HG03575 (cell line): ENCODE data around the gene UBE2QL1.

Source experiments
- ATAC-seq: cut with Tn5 transposase; IDR thresholded peaks from one replicate; pipeline ENCODE4 v1.9.1; 2021; ENCODE audit not compliant: unreplicated experiment, insufficient number of reproducible peaks, low FRiP score; ENCODE audit errors: extremely low read depth

Gene UBE2QL1

DNA sequence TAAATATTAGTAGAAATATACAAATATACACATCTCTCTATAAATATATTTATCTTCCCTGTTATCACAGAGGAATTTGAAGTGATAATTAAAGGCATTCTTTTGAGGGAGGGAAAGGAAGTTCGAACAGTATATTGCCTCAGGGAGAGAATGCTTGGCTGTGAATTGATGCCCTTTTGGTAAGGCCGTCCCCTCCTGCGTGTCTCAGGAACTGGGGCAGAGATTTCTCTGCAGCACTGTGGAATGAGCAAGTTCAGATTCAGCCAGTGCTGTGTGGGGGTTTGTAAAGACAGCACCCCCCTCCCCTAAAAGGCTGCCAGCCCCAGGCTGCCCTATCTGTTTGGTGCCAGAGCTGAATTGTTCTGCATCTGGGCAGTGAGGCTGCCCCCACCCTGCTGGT is 42.0 kb downstream of the UBE2QL1 start:
- ATAC-seq, result no peak

DNA sequence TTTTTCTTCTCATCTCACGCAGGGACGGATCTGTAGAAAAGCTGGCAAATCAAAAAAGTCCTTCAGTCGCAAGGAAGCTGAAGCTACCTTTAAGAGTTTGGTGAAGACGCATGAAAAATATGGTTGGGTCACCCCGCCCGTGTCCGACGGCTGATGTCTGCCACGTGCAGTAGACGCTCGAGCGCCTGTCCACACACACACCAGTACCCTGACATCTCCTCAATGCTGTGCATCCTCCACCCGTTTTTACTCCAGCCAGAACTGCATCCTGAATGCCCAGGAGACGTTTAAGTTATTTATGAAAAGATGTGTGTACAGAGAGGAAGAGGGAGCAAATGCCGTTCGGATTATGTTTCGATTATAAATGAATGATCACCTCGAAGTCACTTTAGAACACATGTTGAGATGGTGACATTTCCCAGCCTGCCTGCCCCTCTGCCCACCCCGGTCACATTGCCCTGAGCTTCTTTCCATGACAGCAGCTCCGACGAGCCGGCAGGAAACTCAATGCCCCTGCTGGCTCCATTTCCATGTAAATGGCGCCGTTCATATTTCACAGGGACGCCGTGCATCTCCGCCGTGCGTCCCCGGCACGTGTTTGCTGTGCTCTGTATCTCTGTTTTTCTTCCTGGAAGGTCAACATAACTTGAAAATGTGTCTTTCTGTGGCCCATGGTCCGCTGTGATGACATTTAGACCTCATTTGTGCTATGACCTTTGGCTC is 42.7 kb downstream of the UBE2QL1 start:
- ATAC-seq, result no peak

DNA sequence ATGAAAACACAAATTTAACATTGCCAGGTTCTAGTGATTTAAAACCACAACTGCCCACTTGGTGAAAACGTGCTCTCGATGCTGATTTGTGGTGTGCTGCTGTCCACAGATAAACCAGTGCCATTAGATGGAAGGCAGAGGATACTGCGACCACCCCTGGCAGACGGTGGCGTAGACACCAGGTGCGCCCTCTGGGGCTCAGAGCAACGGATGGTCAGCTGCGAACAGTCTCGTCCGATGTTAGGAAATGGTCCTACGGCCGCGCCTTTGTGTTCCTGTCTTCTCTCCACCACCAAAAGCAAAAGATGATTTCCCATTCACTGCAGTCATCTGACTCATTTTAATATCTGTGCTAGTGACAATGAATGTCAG is 43.2 kb downstream of the UBE2QL1 start:
- ATAC-seq, result no peak

DNA sequence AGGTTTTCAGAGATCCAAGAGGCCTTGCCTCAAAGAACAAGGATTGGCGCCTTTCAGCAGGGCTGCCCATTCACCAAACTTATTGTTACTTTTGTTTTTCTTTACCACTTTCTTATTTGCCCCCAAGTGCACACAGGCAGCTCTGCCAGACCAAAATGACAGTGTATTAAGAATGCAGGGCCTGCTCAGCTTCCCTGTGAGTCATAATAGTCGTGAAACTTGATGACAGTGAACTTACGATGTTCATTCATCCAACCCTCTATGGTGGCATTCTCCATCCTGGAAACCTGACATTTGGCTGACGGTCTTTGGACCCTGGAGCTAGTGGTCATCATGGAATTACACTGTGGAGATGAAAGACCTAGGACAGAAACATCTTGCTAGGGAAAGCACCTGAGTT is 44.3 kb downstream of the UBE2QL1 start:
- ATAC-seq, result peak; percentile 27

DNA sequence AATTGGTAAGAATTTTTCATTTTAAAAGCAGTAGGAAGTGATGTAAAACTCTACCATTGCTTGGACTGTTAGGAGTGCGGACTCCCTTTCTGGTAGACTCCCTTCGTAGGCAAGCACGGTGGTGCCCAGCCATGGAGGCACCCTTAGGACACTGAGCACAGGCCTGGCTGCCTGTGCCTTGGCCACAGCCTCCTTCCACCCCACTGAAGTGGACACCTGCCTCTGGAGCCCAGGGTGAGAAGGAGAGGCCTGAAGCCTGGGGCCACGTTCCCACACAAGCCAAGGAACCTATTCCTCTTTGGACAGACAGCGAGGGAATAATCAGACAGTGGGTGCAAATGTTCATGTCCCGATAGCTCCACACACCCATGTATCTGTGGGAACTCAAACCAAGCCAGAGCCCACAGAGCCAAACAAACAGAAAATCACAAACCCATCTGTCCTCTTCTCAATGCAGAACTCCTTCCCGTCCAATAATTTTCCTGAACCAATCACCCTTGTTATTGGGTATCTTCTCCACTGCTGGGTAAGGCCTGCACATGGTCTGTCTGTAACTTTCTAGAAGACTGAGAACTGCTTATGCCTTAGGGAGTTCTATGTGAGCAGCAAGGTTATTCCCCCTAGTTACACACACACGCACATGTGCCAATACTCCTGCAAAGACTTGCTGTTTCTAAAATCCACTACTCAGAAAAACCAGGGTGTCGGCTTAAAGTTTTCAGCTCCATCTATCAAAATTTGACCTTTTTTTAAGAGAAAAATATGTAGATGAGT is 45.2 kb downstream of the UBE2QL1 start:
- no peak for ATAC-seq

DNA sequence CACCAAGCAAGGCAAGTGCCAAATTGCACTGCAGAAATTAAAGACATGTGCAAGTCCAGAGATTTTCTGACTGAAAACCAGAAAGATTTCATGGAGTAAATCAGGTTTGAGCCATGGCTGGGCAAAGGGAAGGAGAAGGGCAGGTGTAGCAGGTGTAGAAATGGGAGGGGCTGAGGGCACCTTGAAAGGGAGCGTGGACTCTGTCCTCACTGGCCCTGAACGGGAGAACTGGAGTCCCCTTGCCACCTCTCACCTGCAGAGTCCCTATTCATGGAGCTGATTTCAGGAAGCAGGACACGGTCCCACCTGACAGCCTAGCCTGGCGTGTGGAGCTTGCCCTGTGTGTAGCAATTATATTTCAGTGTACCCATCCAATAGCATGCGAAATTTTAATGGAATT is 46.3 kb downstream of the UBE2QL1 start:
- no peak for ATAC-seq

DNA sequence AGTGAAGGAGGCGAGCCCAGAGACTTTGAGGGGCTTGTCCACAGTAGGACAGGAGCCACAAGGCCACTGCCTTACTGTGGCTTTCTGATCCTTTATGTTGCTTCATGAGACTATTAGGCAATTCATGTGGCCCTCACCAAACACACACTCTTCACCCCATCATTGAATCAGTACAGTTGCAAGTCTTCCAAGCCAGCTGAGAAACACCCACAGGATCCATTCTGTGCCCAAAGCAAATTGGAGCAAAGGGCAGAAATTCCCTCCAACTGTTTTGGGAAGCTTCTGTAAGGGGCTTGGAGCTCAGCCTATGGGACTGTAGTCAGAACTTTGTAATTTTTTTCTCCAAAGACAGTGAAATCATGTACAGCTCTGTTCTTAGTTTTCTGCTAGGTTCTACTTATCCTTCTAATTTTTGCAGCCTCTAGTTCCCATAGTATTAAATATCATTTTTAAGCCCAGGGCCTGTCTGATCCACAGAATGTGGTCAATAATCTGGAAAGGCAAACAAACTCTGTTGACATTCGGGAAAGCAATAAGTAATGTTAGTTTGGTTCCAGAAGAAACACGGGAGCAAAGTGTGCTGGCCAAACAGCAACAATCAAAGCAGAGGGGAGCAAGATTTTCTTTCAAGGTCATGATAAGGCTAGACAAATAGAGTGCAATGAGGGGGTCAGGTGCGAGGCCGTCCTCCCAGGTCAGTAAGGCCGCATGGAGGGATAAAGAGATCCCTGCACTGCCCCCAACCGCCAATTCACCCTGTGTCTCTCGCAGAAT is 47.0 kb downstream of the UBE2QL1 start:
- no peak for ATAC-seq

DNA sequence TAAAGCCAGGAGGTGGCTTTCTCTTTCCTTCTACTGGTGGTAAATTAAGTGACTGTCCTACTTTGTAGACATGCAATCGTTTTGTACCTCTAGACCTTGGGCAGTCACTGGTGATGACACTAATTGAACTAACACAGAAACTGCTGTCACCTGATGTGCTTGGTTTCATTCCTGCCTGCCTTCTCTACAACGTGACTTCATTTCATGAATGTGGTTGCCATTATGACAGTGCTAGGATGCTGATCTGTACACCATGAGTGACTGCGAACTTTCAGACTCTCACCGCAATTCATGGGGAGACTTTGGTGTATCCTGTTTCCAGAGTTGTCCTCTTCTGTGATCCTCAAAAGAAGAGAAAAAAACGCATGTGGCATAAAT is 47.5 kb downstream of the UBE2QL1 start:
- peak; percentile 93 for ATAC-seq

DNA sequence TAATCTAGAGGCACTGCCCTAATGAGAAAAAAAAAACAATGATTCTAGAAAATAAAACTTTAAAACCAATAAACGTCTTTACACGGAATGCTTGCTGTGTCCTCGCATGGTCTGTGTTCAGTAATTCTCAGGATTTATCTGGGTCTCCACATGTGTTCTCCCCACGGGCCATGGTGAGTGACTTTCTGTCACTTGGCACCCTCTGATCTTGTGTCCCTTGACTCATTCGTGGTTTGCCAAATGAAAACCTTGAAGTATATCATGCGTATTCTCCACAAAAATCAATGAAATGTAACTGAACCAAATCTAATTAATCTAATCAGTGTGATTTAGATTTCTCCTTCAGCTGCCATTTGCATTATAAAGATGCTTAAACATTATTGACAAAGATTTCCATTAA is 48.0 kb downstream of the UBE2QL1 start:
- ATAC-seq, result no peak

DNA sequence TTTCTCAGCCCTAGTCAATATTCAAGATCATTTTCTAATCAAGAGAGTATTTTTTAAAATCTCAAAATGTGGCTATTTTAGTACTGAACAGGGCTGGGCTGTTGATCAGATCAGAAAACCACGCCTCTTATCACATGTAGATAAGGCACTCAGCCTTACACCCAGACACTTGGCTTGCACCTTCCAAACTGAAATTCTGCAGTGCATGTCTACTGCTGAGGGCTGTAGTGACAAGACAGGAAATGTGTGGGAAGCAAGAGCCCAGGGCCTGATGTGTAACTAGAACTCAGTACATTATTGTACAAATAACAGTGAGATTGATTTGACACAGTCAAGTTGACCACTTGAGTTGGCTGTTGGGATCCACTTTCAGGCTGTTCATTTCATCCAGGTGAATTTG is 48.6 kb downstream of the UBE2QL1 start:
- ATAC-seq, result no peak

DNA sequence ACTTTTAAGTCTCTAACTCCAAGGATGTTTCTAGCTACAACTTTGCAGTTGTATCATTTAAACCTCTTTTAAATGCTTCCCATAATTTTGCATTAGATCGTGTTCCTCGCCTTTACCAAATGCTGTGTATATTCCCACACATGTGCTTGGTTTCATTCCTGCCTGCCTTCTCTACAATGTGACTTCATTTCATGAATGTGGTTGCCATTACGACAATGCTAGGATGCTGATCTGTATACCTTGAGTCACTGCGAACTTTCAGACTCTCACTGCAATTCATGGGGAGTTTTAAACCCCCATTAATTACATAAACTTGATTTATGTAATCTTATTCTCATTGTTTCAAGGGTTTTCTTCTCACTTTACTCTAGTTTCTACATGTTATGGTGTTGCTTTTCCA is 50.3 kb downstream of the UBE2QL1 start:
- ATAC-seq, result no peak

DNA sequence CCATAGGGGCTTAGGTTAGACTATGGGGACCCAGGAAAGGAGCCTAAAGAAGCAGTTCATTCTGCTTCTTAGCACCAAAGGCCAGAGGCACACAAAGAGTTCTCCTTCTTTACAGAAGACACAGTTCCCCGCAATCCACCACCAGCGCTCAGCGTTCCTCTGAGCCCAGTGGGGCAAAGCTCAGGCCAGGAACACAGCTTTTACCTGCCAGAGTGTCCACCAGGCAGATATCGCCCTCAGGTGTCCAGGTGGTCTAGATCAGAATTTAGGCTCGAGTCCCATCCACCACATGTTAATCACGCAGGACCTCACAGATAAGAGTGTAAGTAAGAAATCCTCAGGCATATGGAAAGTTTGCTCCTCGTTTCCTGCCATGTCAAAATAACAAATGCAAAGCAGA is 53.0 kb downstream of the UBE2QL1 start:
- no peak for ATAC-seq

DNA sequence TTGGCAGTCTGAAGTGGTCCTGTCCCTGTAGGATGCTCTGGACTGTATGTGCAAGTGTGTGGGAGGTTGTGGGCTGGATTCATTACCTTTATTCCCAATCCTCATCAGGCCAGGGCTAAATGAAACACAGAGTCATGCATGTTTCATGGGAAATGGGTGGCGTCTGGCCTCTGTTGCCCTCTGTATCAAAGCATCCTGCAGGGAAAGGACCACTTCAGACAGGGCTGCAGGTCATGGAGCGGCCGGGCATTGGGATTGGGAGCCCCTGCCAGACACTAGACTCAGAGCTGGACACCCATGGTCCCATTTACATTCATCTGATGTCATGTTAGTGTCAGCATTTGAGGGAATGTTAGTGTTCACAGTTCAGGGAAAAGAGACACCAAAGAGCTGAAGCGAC is 53.8 kb downstream of the UBE2QL1 start:
- no peak for ATAC-seq

DNA sequence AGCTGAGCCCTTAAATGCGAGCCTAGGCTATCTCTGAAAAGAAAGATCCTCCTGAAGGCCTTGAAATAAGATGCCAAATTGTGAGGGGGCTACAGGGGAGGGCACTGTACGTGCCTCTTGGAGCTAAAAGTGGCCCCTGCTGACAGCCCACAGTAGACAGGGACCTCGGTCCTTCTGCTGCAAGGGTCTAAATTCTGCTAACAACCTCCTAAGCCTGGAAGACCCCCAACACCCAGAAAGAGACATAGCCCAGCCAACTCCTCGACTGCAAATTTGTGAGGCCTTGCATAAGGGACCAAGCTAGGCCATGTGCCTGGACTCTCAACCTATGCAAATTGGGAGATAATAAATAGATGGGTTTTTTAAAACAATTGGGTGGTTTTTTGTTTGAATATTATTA is 54.7 kb downstream of the UBE2QL1 start:
- ATAC-seq, result no peak

DNA sequence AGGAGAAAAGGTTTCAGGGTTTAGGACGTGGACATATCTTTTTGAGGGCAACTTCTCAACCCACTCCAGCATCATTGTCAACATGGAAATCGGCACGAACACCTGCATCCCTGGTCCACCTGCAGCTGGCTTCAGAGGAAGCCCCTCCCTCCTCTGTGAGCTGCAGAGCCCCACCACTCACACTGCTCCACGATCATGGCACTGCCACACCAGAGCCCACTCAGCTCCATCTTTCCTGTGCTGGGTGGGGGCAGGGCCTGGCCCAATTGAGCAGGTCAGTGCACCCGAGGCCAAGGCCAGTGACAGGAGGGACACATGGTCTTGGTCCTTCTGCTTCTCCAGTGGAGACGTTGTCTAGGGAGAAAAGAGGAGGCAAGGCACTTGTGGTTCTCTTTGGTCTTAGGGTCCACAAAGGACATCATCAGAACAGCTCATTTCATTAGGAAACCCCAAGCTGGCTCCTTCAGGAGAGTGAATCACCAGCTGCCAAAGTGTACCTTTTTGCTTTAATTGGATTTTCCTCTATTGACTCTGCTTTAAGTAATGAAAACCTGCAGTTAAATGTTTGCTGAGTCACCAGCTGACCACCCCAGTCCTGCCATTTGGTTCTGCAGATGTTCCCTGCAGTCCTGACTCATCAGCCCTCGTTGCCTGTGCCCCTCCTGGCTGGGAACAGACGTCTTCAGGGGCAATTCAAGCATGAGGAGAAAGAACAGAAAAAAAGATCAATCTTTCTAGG is 56.2 kb downstream of the UBE2QL1 start:
- no peak for ATAC-seq

DNA sequence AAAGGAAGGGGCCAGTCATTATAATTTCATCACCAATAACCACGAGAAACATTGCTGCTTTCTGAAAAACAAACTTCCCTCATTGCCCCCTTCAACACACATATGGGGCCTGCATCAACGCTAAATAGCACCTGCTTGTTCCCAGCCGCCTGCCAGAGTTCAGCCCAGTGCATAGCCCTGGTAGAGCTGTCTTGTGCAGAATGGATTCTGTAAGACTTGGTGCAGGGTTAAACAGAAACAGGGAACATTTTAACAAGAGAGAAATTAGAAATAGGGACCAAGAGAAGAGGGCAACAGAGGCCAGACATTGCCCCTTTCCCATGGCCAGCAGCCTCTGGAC is 56.7 kb downstream of the UBE2QL1 start:
- ATAC-seq, result no peak

DNA sequence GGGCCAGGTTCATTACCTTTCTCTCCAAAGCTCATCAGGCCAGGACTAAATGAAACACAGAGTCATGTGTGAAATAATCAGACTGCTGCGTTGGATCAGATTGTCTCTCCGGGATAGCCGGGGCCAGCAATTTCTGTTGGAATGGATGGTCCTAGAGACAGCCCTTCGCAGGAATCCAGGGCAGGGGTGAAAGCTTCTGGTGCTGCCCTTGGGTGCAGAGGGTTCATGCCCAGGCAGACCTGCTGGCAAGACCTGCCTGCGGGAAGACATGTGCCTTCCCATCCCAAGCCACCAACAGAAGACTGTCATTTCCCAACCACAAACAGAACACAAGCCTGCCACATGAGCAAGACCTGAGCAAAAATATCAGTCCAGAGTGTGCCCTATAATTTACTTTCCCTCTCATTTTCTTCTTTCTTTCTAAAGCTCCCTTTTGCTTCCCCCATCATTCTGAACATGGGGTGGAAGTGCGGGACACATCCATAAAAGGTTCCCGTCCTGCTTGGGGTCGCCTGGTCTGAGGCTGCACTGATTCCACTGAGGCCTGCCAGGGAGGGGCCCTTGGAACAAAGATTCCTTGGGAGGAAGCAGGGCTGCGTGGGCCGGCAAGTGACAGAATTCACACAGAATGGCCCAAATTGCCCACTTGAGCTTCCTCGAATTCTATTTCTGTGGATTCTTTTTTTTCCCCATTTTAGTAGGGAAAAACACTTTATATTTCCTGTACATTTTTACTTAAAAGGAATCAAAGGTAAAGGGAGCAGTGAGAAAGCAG is 57.3 kb downstream of the UBE2QL1 start:
- no peak for ATAC-seq

DNA sequence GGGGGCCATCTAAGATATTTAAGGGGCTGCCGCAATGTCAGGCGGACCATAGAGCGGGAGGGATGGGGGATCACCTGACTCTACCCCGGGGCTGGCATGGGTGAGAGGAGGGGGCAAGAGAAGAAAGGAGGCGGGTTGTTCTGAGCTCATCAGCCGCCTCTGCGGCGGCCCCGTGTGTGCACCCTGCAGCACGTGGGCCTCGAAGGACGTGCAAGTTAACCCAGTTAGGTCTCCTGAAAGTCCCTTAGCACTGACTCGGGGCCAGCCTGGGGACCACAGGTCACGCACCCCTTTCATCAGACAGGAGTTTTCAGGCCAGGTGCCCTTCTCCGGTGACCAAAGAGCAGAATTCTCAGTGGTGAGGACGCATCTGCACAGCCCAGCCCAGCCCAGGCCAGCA is 58.0 kb downstream of the UBE2QL1 start:
- ATAC-seq, result no peak

DNA sequence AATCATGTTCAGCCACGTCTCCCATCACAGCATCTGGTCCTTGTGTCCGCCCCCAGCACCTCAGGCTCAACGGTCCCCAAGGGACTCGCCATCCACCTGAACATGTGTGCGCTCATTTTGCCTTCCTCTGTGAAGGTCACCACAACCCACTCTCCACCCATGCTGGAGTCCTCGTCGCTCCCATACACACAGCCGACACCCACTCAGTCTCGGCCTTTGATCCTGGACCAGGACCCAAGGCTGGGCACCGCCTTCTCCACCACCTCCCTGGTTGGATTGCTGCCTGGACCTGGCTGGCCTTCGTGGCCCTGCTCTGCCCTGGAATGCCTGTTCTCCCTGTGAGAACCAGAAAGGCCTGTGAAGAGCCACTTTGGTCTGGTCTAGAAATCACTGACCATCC is 60.3 kb downstream of the UBE2QL1 start:
- no peak for ATAC-seq
